H1 (cell line): ENCODE data around the gene MEST. TPM values are rescaled to one million over a fixed set of nuclear protein-coding genes. Genes with fewer than 3 reads are reported as not detected.

Experiments used
- CTCF ChIA-PET: fragments of 300-600 bp; sonication (Branson Sonifier 250); formaldehyde crosslinking; loops from one replicate; lab custom pipeline; 2021; ENCODE audit not compliant: partially characterized antibody; lab: Charles Lee
- POLR2A ChIA-PET: fragments of 300-600 bp; sonication (Branson Sonifier 250); formaldehyde crosslinking; loops from one replicate; lab custom pipeline; 2021; ENCODE audit warnings: inconsistent platforms; ENCODE audit not compliant: partially characterized antibody; lab: Charles Lee
- DNase-seq, 2 experiments: peaks; one replicate each; pipeline versions ENCODE4 v3.0.0 to v3.0.0-alpha.2; 2010 to 2022; ENCODE audit warnings: low spot score in 2 of 2, low read depth in 1 of 2, mixed read lengths in 1 of 2
- FAIRE-seq: peaks from 2 replicates; lab custom pipeline; 2011; peaks lifted over from hg19 to GRCh38; lab: Jason Lieb, UNC
- H2AFZ ChIP-seq: 2 replicates; pipeline ENCODE4 v1.8.1; 2012; ENCODE audit warnings: low read length, inconsistent platforms
- H2AK5ac ChIP-seq: 2 replicates; pipeline ENCODE4 v1.6.1; 2013; ENCODE audit warnings: low read depth, low read length
- H2BK120ac ChIP-seq: replicated peaks from 2 replicates; pipeline ENCODE3; 2013; ENCODE audit warnings: low read depth, low read length, inconsistent platforms
- H2BK12ac ChIP-seq: 2 replicates; pipeline ENCODE4 v1.6.1; 2013; ENCODE audit warnings: low read depth, low read length
- H2BK15ac ChIP-seq: 2 replicates; pipeline ENCODE4 v1.6.1; 2013; ENCODE audit warnings: low read length
- H2BK20ac ChIP-seq: 2 replicates; pipeline ENCODE4 v1.6.1; 2013; ENCODE audit warnings: low read length
- H2BK5ac ChIP-seq: 2 replicates; pipeline ENCODE4 v1.6.1; 2013; ENCODE audit warnings: low read depth, low read length
- H3K14ac ChIP-seq: 2 replicates; pipeline ENCODE4 v1.6.1; 2013; ENCODE audit warnings: inconsistent platforms; ENCODE audit not compliant: insufficient read length
- H3K18ac ChIP-seq: 2 replicates; pipeline ENCODE4 v1.6.1; 2013; ENCODE audit warnings: low read length; ENCODE audit errors: extremely low read depth
- H3K23ac ChIP-seq: 2 replicates; pipeline ENCODE4 v1.6.1; 2013; ENCODE audit warnings: inconsistent platforms; ENCODE audit not compliant: insufficient read length
- H3K23me2 ChIP-seq: 2 replicates; pipeline ENCODE4 v1.6.1; 2013; ENCODE audit warnings: low read depth, low read length
- H3K27ac ChIP-seq: 2 replicates; pipeline ENCODE4 v1.6.1; 2011; ENCODE audit warnings: low read depth, low read length, inconsistent platforms
- H3K27me3 ChIP-seq, 4 experiments: replicated peaks in 1 of 4; 1 replicate in 1 of 4; 2 replicates in 3 of 4; pipeline versions ENCODE4 v1.6.1 to v1.8.1; 2011 to 2013; ENCODE audit warnings: low read length in 3 of 4, mild to moderate bottlenecking in 3 of 4, inconsistent platforms in 2 of 4, mixed read lengths in 2 of 4, moderate library complexity in 1 of 4; ENCODE audit not compliant: control insufficient read depth in 3 of 4, insufficient read depth in 3 of 4; ENCODE audit errors: extremely low read depth in 1 of 4
- H3K36me3 ChIP-seq, 4 experiments: 2 replicates each; pipeline versions ENCODE4 v1.6.1 to v1.8.1; 2011 to 2013; ENCODE audit warnings: mild to moderate bottlenecking in 4 of 4, low read length in 3 of 4, moderate library complexity in 2 of 4, control low read depth in 1 of 4, inconsistent platforms in 1 of 4; ENCODE audit not compliant: insufficient read depth in 4 of 4, control insufficient read depth in 2 of 4
- H3K4ac ChIP-seq: replicated peaks from 2 replicates; pipeline ENCODE3; 2013; ENCODE audit warnings: low read length, low read depth, mixed read lengths, inconsistent platforms; ENCODE audit not compliant: insufficient read length
- H3K4me1 ChIP-seq, 4 experiments: replicated peaks in 1 of 4; 1 replicate in 1 of 4; 2 replicates in 3 of 4; pipeline versions ENCODE4 v1.6.1 to v1.8.1; 2011 to 2013; ENCODE audit warnings: low read length in 3 of 4, inconsistent platforms in 2 of 4, mixed read lengths in 1 of 4; ENCODE audit not compliant: insufficient read depth in 4 of 4, control insufficient read depth in 3 of 4
- H3K4me2 ChIP-seq, 2 experiments: 2 replicates each; pipeline versions ENCODE4 v1.6.1 to v1.8.1; 2011 to 2013; ENCODE audit warnings: low read depth in 2 of 2, low read length in 2 of 2, control low read depth in 1 of 2, inconsistent platforms in 1 of 2, mild to moderate bottlenecking in 1 of 2; ENCODE audit not compliant: insufficient read depth in 1 of 2
- H3K4me3 ChIP-seq, 4 experiments: fragments of 200-600, 300-600 bp in 1 of 4; sonication (generic), shearing (Covaris generic), sonication (Bioruptor Twin) in 1 of 4; 2 replicates each; pipeline versions ENCODE4 v1.5.1 to v1.8.1; 2011 to 2016; ENCODE audit warnings: low read length in 4 of 4, low read depth in 3 of 4, control low read depth in 2 of 4, inconsistent platforms in 2 of 4, mild to moderate bottlenecking in 2 of 4, mixed read lengths in 1 of 4, moderate library complexity in 1 of 4; ENCODE audit not compliant: insufficient read depth in 2 of 4; ENCODE audit errors: extremely low read depth in 1 of 4
- H3K56ac ChIP-seq: replicated peaks from 2 replicates; pipeline ENCODE3; 2013; ENCODE audit warnings: low read depth, mild to moderate bottlenecking, mixed read lengths, low read length, inconsistent platforms; ENCODE audit not compliant: insufficient read length
- H3K79me1 ChIP-seq: 2 replicates; pipeline ENCODE4 v1.6.1; 2013; ENCODE audit warnings: low read depth, low read length, control low read depth
- H3K79me2 ChIP-seq, 2 experiments: 2 replicates each; pipeline versions ENCODE4 v1.6.1 to v1.8.1; 2012 to 2013; ENCODE audit warnings: low read length in 2 of 2, mild to moderate bottlenecking in 2 of 2, inconsistent platforms in 1 of 2; ENCODE audit not compliant: insufficient read depth in 2 of 2, control insufficient read depth in 1 of 2
- H3K9ac ChIP-seq, 4 experiments: replicated peaks in 1 of 4; 1 replicate in 1 of 4; 2 replicates in 3 of 4; pipeline versions ENCODE4 v1.6.1 to v1.8.1; 2011 to 2013; ENCODE audit warnings: low read depth in 3 of 4, low read length in 3 of 4, control low read depth in 2 of 4, mild to moderate bottlenecking in 2 of 4, moderate library complexity in 2 of 4, inconsistent platforms in 1 of 4; ENCODE audit errors: extremely low read depth in 1 of 4
- H3K9me3 ChIP-seq, 2 experiments: 2 replicates each; pipeline versions ENCODE4 v1.6.1 to v1.8.1; 2012 to 2013; ENCODE audit warnings: mild to moderate bottlenecking in 2 of 2, moderate library complexity in 2 of 2, control low read depth in 1 of 2, inconsistent platforms in 1 of 2, low read depth in 1 of 2, low read length in 1 of 2, mixed read lengths in 1 of 2; ENCODE audit not compliant: insufficient read depth in 2 of 2
- H4K20me1 ChIP-seq, 2 experiments: replicated peaks in 1 of 2; 2 replicates each; pipeline versions ENCODE3 to v1.8.1; 2011 to 2013; ENCODE audit warnings: inconsistent platforms in 2 of 2, low read length in 2 of 2, mild to moderate bottlenecking in 1 of 2; ENCODE audit not compliant: insufficient read depth in 2 of 2, control insufficient read depth in 1 of 2
- H4K5ac ChIP-seq: 2 replicates; pipeline ENCODE4 v1.6.1; 2013; ENCODE audit warnings: low read length, low read depth, mixed read lengths, inconsistent platforms; ENCODE audit not compliant: insufficient read length
- H4K8ac ChIP-seq: 2 replicates; pipeline ENCODE4 v1.8.0; 2013; ENCODE audit warnings: mild to moderate bottlenecking, moderate library complexity, low read length, inconsistent platforms; ENCODE audit not compliant: insufficient read depth; ENCODE audit errors: extremely low read depth
- H4K91ac ChIP-seq: replicated peaks from 2 replicates; pipeline ENCODE3; 2013; ENCODE audit warnings: low read length, mixed read lengths, inconsistent platforms; ENCODE audit not compliant: insufficient read length
- RNF2 ChIP-seq: fragments of 200-900, 300-1000 bp; sonication (generic); IDR thresholded peaks from 2 replicates; pipeline ENCODE4 v1.7.1; 2016; ENCODE audit warnings: borderline replicate concordance, low read depth, mild to moderate bottlenecking, antibody characterized with exemption, low read length; ENCODE audit not compliant: poor library complexity, severe bottlenecking; ENCODE audit errors: missing control alignments
- SP4 ChIP-seq: IDR thresholded peaks from 2 replicates; pipeline ENCODE4 v1.6.1; 2012; ENCODE audit warnings: low read length, inconsistent platforms
- TCF12 ChIP-seq: IDR thresholded peaks from 2 replicates; pipeline ENCODE4 v1.6.1; 2011; ENCODE audit warnings: low read depth, mild to moderate bottlenecking, low read length
- YY1 ChIP-seq: IDR thresholded peaks from 2 replicates; pipeline ENCODE4 v1.6.1; 2011; ENCODE audit warnings: low read depth, mild to moderate bottlenecking, low read length
- WGBS, 2 experiments: shearing (Covaris generic) in 1 of 2; methylation state at CpG; one replicate each; pipeline versions ENCODE4 v1.1.6 to v1.1.7; 2013 to 2015; ENCODE audit warnings: low lambda C conversion rate in 2 of 2, mixed read lengths in 2 of 2, inconsistent platforms in 1 of 2, low coverage in 1 of 2, missing lambda C conversion rate in 1 of 2; ENCODE audit not compliant: insufficient replicate concordance in 2 of 2, insufficient coverage in 1 of 2, insufficient read length in 1 of 2; ENCODE audit errors: extremely low coverage in 1 of 2, missing lambda C conversion rate in 1 of 2; 5-methylcytosine and 5-hydroxymethylcytosine counted together
- polyA plus RNA-seq, 7 experiments: library from polyadenylated mRNA; depleted of rRNA in 3 of 7; stranded (reverse) in 5 of 7; unstranded in 2 of 7; fragments of >200 nt in 5 of 7; fragments of 200-250 nt in 2 of 7; gene quantifications; 1 replicate in 5 of 7; 2 replicates in 1 of 7; 4 replicates in 1 of 7; pipeline versions ENCODE4 v1.2.1 to v1.2.3, GENCODE V29; 2011 to 2013; ENCODE audit warnings: missing spikeins in 2 of 7, mixed read lengths in 2 of 7
- total RNA-seq: library from RNA; stranded (reverse); fragmentation: NEBNext Ultra II Directional; extraction: Animal tissue kit (Norgen Biotek cat#: 25700); gene quantifications from 2 replicates; pipeline ENCODE4 v1.2.1, GENCODE V29; 2021
- TF ChIP-seq, protein P1 (sequence below): IDR thresholded peaks from 2 replicates; pipeline ENCODE4 v1.6.1; 2011; ENCODE audit warnings: low read depth, mild to moderate bottlenecking, low read length; ENCODE audit not compliant: insufficient read depth

The MEST gene
- total and polyA plus RNA-seq, 2 of the 8 experiments (the other 6 are each of a cell fraction or from before 2014, with no cell fraction given): 176 to 269 TPM

GRCh38 chr7:130446259-130446658, 45.6 kb upstream of the MEST start:
- Histone ChIP-seq H3K27ac (no peak overlapping the region), H4K8ac (no peak overlapping the region), H3K79me1 (no peaks in the 10 kb centered on the region), H3K23me2 (no peaks in the 10 kb centered on the region), H4K91ac (no peak overlapping the region), H2BK15ac (no peak overlapping the region), H3K36me3 (no peaks in the 10 kb centered on the region), H3K9me3 (peaks cover 0 to 12% of the 10 kb centered on the region in 2 experiments; a peak in 2 of 4 replicates), H2BK5ac (no peak overlapping the region), H2AK5ac (no peak overlapping the region), H3K4ac (no peak overlapping the region), H3K4me2 (no peak overlapping the region), H3K56ac (no peak overlapping the region), H2AFZ (no peak overlapping the region), H2BK20ac (no peak overlapping the region), H3K79me2 (no peaks in the 10 kb centered on the region), H3K9ac (no peak overlapping the region), H3K14ac (no peak overlapping the region), H4K5ac (no peak overlapping the region), H3K18ac (no peak overlapping the region), H3K27me3 (no peaks in the 10 kb centered on the region; a peak in 1 of 7 replicates), H2BK120ac (no peak overlapping the region), H2BK12ac (no peak overlapping the region), H3K4me1 (peaks cover 2 to 7% (median 5%) of the 10 kb centered on the region in 4 experiments; a peak in 3 of 7 replicates), H3K23ac (no peak overlapping the region), H4K20me1 (no peaks in the 10 kb centered on the region), H3K4me3 (no peak overlapping the region)
- WGBS, 2 experiments: 88% methylated on average over 3 of the region's 3 CpGs; no CpG with 5 or more reads in 1 of the 2 experiments
- DNase-seq (no peak), FAIRE-seq (no peak)
- ChIA-PET CTCF (interaction anchor here (1.1 kb wide), 1 partner anchor 168 kb away, joined by 4 read pairs; no protein-coding TSS in a partner anchor), POLR2A (no interaction called here)
- TF ChIP-seq YY1: no peak
- TF ChIP-seq, protein P1, sequence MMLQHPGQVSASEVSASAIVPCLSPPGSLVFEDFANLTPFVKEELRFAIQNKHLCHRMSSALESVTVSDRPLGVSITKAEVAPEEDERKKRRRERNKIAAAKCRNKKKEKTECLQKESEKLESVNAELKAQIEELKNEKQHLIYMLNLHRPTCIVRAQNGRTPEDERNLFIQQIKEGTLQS: no peak
- no peak for TF ChIP-seq TCF12
- no peak for TF ChIP-seq RNF2
- no peak for TF ChIP-seq SP4
